Neural cell (in vitro differentiated cells): ENCODE data around the gene SH3BP5L. TPM values are rescaled to one million over a fixed set of nuclear protein-coding genes. Genes with fewer than 3 reads are reported as not detected.

Experiments used
- H2AFZ ChIP-seq: fragments of 200-600, 300-800 bp; sonication (generic), shearing (Covaris generic); 2 replicates; pipeline ENCODE4 v1.6.0; 2014; ENCODE audit warnings: low read depth, mild to moderate bottlenecking, antibody characterized with exemption, low read length, moderate library complexity
- H3F3A ChIP-seq: fragments of 200-600 bp; shearing (Covaris generic); 2 replicates; pipeline ENCODE4 v1.6.1; 2016; ENCODE audit warnings: mild to moderate bottlenecking, moderate library complexity, mixed read lengths, antibody characterized with exemption, low read length; ENCODE audit not compliant: insufficient read depth, poor library complexity, severe bottlenecking
- H3K27ac ChIP-seq: fragments of 200-600, 300-800 bp; sonication (generic), shearing (Covaris generic); 2 replicates; pipeline ENCODE4 v1.5.1; 2014; ENCODE audit warnings: mild to moderate bottlenecking, low read length, moderate library complexity
- H3K27me3 ChIP-seq: fragments of 300-800, 200-600 bp; sonication (generic), shearing (Covaris generic); 2 replicates; pipeline ENCODE4 v1.6.0; 2014; ENCODE audit warnings: mild to moderate bottlenecking, low read depth, low read length, moderate library complexity; ENCODE audit not compliant: insufficient read depth
- H3K36me3 ChIP-seq: fragments of 300-800, 200-600 bp; sonication (generic), shearing (Covaris generic); 2 replicates; pipeline ENCODE4 v1.5.1; 2014; ENCODE audit warnings: mild to moderate bottlenecking, antibody characterized with exemption, low read length, moderate library complexity; ENCODE audit not compliant: insufficient read depth
- H3K4me2 ChIP-seq: fragments of 300-800, 200-600 bp; sonication (generic), shearing (Covaris generic); 2 replicates; pipeline ENCODE4 v1.6.0; 2014; ENCODE audit warnings: mild to moderate bottlenecking, low read length
- H3K4me3 ChIP-seq: fragments of 300-800, 200-600 bp; sonication (generic), shearing (Covaris generic); 2 replicates; pipeline ENCODE4 v1.5.1; 2014; ENCODE audit warnings: mild to moderate bottlenecking, low read length, moderate library complexity
- H3K79me2 ChIP-seq: fragments of 200-600 bp; shearing (Covaris generic); replicated peaks from 2 replicates; pipeline ENCODE4 v1.6.0; 2014; ENCODE audit warnings: mild to moderate bottlenecking, low read length, moderate library complexity; ENCODE audit not compliant: insufficient read depth
- H3K9ac ChIP-seq: fragments of 300-800, 200-600 bp; sonication (generic), shearing (Covaris generic); 2 replicates; pipeline ENCODE4 v1.6.1; 2016; ENCODE audit warnings: mild to moderate bottlenecking, low read length, mixed read lengths
- H3K9me2 ChIP-seq: fragments of 200-600 bp; shearing (Covaris generic); 2 replicates; pipeline ENCODE4 v1.6.1; 2016; ENCODE audit warnings: mild to moderate bottlenecking, low read length, mixed read lengths; ENCODE audit not compliant: insufficient read depth
- H3K9me3 ChIP-seq: fragments of 200-600, 300-800 bp; sonication (generic), shearing (Covaris generic); 2 replicates; pipeline ENCODE4 v1.6.1; 2016; ENCODE audit warnings: mild to moderate bottlenecking, mixed run types, low read length, moderate library complexity, mixed read lengths
- H4K20me1 ChIP-seq: fragments of 200-600 bp; shearing (Covaris generic); 2 replicates; pipeline ENCODE4 v1.6.1; 2016; ENCODE audit warnings: mild to moderate bottlenecking, mixed run types; ENCODE audit not compliant: insufficient read depth
- CTCF ChIP-seq: fragments of 450-650 bp; IDR thresholded peaks from 2 replicates; pipeline ENCODE4 v1.5.1; 2014; ENCODE audit warnings: antibody characterized with exemption, mild to moderate bottlenecking, moderate library complexity; ENCODE audit not compliant: poor library complexity, severe bottlenecking
- EP300 ChIP-seq: fragments of 450-650 bp; conservative IDR thresholded peaks from 2 replicates; pipeline ENCODE4 v1.6.1; 2014; ENCODE audit warnings: antibody characterized with exemption, mild to moderate bottlenecking, moderate library complexity; ENCODE audit not compliant: poor library complexity, severe bottlenecking
- EZH2 ChIP-seq: fragments of 200-600, 300-800 bp; shearing (Covaris generic), sonication (generic); IDR thresholded peaks from 2 replicates; pipeline ENCODE4 v1.6.1; 2014; ENCODE audit warnings: antibody characterized with exemption, low read length, borderline replicate concordance, mild to moderate bottlenecking; ENCODE audit not compliant: insufficient read depth, poor library complexity, severe bottlenecking
- MXI1 ChIP-seq: fragments of 450-650 bp; conservative IDR thresholded peaks from 2 replicates; pipeline ENCODE4 v1.6.1; 2014; ENCODE audit warnings: antibody characterized with exemption, mild to moderate bottlenecking; ENCODE audit not compliant: poor library complexity, severe bottlenecking
- POLR2AphosphoS5 ChIP-seq: IDR thresholded peaks from 2 replicates; pipeline ENCODE4 v1.6.1; 2012
- RAD21 ChIP-seq: fragments of 450-650 bp; conservative IDR thresholded peaks from 2 replicates; pipeline ENCODE4 v1.6.1; 2014; ENCODE audit warnings: antibody characterized with exemption, mild to moderate bottlenecking, moderate library complexity
- REST ChIP-seq: IDR thresholded peaks from 2 replicates; pipeline ENCODE4 v1.6.1; 2012; ENCODE audit warnings: borderline replicate concordance
- SMC3 ChIP-seq: fragments of 450-650 bp; conservative IDR thresholded peaks from 2 replicates; pipeline ENCODE4 v1.6.1; 2014; ENCODE audit warnings: antibody characterized with exemption, mild to moderate bottlenecking, moderate library complexity; ENCODE audit not compliant: poor library complexity
- TAF1 ChIP-seq: IDR thresholded peaks from 2 replicates; pipeline ENCODE4 v1.6.1; 2012; ENCODE audit warnings: low read depth
- polyA plus RNA-seq: library from polyadenylated mRNA; depleted of rRNA; stranded (reverse); fragments of >200 nt; gene quantifications from 2 replicates; pipeline ENCODE4 v1.2.3, GENCODE V29; 2014

The SH3BP5L gene
- polyA plus RNA-seq, 1 donor from 2014 or later, result 38.6 TPM

GRCh38 chr1:248855580-248855979, 29.9 kb upstream of the SH3BP5L start:
- H3K4me2 ChIP-seq, result no peak overlapping the region
- no peak overlapping the region for H2AFZ ChIP-seq
- H3K36me3 ChIP-seq, result no peaks in the 10 kb centered on the region
- H3K9me3 ChIP-seq, result no peaks in the 10 kb centered on the region
- no peak overlapping the region for H3K27ac ChIP-seq
- no peaks in the 10 kb centered on the region for H3K27me3 ChIP-seq
- TF ChIP-seq CTCF (no peak), EZH2 (no peak), SMC3 (no peak), RAD21 (no peak), MXI1 (no peak)
- no peaks in the 10 kb centered on the region for H4K20me1 ChIP-seq
- no peaks in the 10 kb centered on the region for H3F3A ChIP-seq
- H3K9me2 ChIP-seq, result no peaks in the 10 kb centered on the region
- H3K4me3 ChIP-seq, result no peak overlapping the region
- H3K9ac ChIP-seq, result no peak overlapping the region
- no peaks in the 10 kb centered on the region for H3K79me2 ChIP-seq

- H3K9me3 ChIP-seq, result no peaks in the 10 kb centered on the region
- no peaks in the 10 kb centered on the region for H3K9me2 ChIP-seq
- no peak overlapping the region for H3K4me2 ChIP-seq
- no peaks in the 10 kb centered on the region for H3K27me3 ChIP-seq
- no peaks in the 10 kb centered on the region for H3K36me3 ChIP-seq
- H3K9ac ChIP-seq, result no peak overlapping the region
- H2AFZ ChIP-seq, result no peak overlapping the region
- TF ChIP-seq EZH2 (no peak), SMC3 (no peak), CTCF (no peak), TAF1 (no peak), EP300 (no peak), POLR2AphosphoS5 (no peak), RAD21 (no peak), MXI1 (no peak), REST (no peak)
- no peak overlapping the region for H3K4me3 ChIP-seq
- no peak overlapping the region for H3K27ac ChIP-seq
- H3K79me2 ChIP-seq, result no peaks in the 10 kb centered on the region
- H3F3A ChIP-seq, result no peaks in the 10 kb centered on the region
- H4K20me1 ChIP-seq, result no peaks in the 10 kb centered on the region
Observed at GRCh38 chr1:248853663-248854375, 28.1 kb upstream of the SH3BP5L start.
